K562 (cell line): ENCODE measurements around the gene LY6G6D. TPM values are rescaled to one million over a fixed set of nuclear protein-coding genes. Genes with fewer than 3 reads are reported as not detected.

Experiments
- CBFB ChIP-seq: sonication (generic); formaldehyde crosslinking; IDR thresholded peaks from 2 replicates; pipeline ENCODE4 v1.4.0; 2020; ENCODE audit warnings: mild to moderate bottlenecking, missing genetic modification reagents
- ETV6 ChIP-seq, 3 experiments: fragments of 150-350 bp in 1 of 3; sonication (generic) in 1 of 3; formaldehyde crosslinking in 1 of 3; IDR thresholded peaks; 2 replicates each; pipeline versions ENCODE4 v1.6.1 to v1.8.0; 2014 to 2022; ENCODE audit warnings: borderline replicate concordance in 2 of 3, low read depth in 2 of 3, antibody characterized with exemption in 1 of 3, low read length in 1 of 3, mild to moderate bottlenecking in 1 of 3, missing genetic modification reagents in 1 of 3
- GATAD2B ChIP-seq: fragments of 450-650 bp; IDR thresholded peaks from 2 replicates; pipeline ENCODE4 v1.6.1; 2017; ENCODE audit warnings: mild to moderate bottlenecking, borderline replicate concordance
- KLF13 ChIP-seq: fragments of 450-650 bp; IDR thresholded peaks from 2 replicates; pipeline ENCODE4 v1.6.1; 2016; ENCODE audit warnings: missing genetic modification characterization, low read depth, mild to moderate bottlenecking, missing compliant biosample characterization, moderate library complexity, borderline replicate concordance
- MEIS2 ChIP-seq: fragments of 450-650 bp; IDR thresholded peaks from 2 replicates; pipeline ENCODE4 v1.6.1; 2014; ENCODE audit warnings: mild to moderate bottlenecking; ENCODE audit not compliant: partially characterized antibody
- NR2C1 ChIP-seq, 2 experiments: fragments of 450-650 bp; IDR thresholded peaks; 2 replicates each; pipeline ENCODE4 v1.6.1; 2017; ENCODE audit warnings: mild to moderate bottlenecking in 2 of 2, antibody characterized with exemption in 1 of 2, inconsistent platforms in 1 of 2, missing compliant biosample characterization in 1 of 2, missing genetic modification characterization in 1 of 2
- PHF21A ChIP-seq: fragments of 450-650 bp; IDR thresholded peaks from 2 replicates; pipeline ENCODE4 v1.6.1; 2017; ENCODE audit warnings: low read depth, borderline replicate concordance
- PHF8 ChIP-seq: fragments of 200-600 bp; sonication (generic); IDR thresholded peaks from 2 replicates; pipeline ENCODE4 v1.6.1; 2012; ENCODE audit warnings: mixed run types, mild to moderate bottlenecking, inconsistent platforms, low read length, moderate library complexity, borderline replicate concordance
- POLR2H ChIP-seq: IDR thresholded peaks from 2 replicates; pipeline ENCODE4 v1.6.1; 2016; ENCODE audit warnings: missing genetic modification characterization, low read depth, mild to moderate bottlenecking, control low read depth, missing compliant biosample characterization, moderate library complexity
- SMAD1 ChIP-seq: fragments of 150-350 bp; IDR thresholded peaks from 2 replicates; pipeline ENCODE4 v1.6.1; 2014; ENCODE audit warnings: low read length, low read depth; ENCODE audit not compliant: partially characterized antibody
- SUPT5H ChIP-seq: fragments of 450-650 bp; IDR thresholded peaks from 2 replicates; pipeline ENCODE4 v1.6.1; 2016
- ZBTB12 ChIP-seq: fragments of 250-450 bp; sonication (Bioruptor Pico); IDR thresholded peaks from 2 replicates; pipeline ENCODE4 v1.4.0; 2020
- ZNF274 ChIP-seq: IDR thresholded peaks from 2 replicates; pipeline ENCODE4 v1.6.1; 2011; ENCODE audit warnings: low read depth, mild to moderate bottlenecking, low read length, moderate library complexity, borderline replicate concordance
- ZSCAN32 ChIP-seq: fragments of 450-650 bp; formaldehyde crosslinking; IDR thresholded peaks from 2 replicates; pipeline ENCODE4 v1.4.0; 2020; ENCODE audit warnings: mild to moderate bottlenecking, moderate library complexity
- polyA plus RNA-seq, 8 experiments: library from polyadenylated mRNA; depleted of rRNA in 4 of 8; stranded (reverse) in 5 of 8; unstranded in 3 of 8; fragments of >200 nt; fragmentation: Nextera tagmentation in 2 of 8; fragmentation: Illumina TruSeq in 1 of 8; extraction: Ambion mirVana in 2 of 8; extraction: Trizol in 1 of 8; gene quantifications; 2 replicates each; pipeline versions ENCODE4 v1.2.1 to v1.2.3, GENCODE V29; 2011 to 2014; ENCODE audit warnings: inconsistent platforms in 1 of 8, missing spikeins in 1 of 8
- total RNA-seq, 7 experiments: library from RNA; depleted of rRNA in 6 of 7; stranded (reverse); fragments of >200 nt in 6 of 7; fragmentation: Illumina TruSeq in 2 of 7; extraction: Trizol in 2 of 7; gene quantifications; 2 replicates each; pipeline versions ENCODE4 v1.2.1 to v1.2.3, GENCODE V29; 2011 to 2021; ENCODE audit warnings: low replicate concordance in 1 of 7
- TF ChIP-seq, protein P1 (sequence below): IDR thresholded peaks from 2 replicates; pipeline ENCODE4 v1.6.1; 2016; ENCODE audit warnings: missing genetic modification characterization, missing compliant biosample characterization
- TF ChIP-seq, protein P2 (sequence below), 2 experiments: fragments of 450-650 bp in 1 of 2; sonication (generic) in 1 of 2; formaldehyde crosslinking in 1 of 2; IDR thresholded peaks; 2 replicates each; pipeline versions ENCODE4 v1.7.1 to v1.9.0; 2016 to 2022; ENCODE audit warnings: inconsistent platforms in 1 of 2, mild to moderate bottlenecking in 1 of 2, missing genetic modification reagents in 1 of 2

The LY6G6D gene
- total and polyA plus RNA-seq, 9 of the 15 experiments (the other 6 are each of a cell fraction or from before 2014, with no cell fraction given): 0.30 to 0.38 TPM; not detected in 7

- TF ChIP-seq, protein P1, sequence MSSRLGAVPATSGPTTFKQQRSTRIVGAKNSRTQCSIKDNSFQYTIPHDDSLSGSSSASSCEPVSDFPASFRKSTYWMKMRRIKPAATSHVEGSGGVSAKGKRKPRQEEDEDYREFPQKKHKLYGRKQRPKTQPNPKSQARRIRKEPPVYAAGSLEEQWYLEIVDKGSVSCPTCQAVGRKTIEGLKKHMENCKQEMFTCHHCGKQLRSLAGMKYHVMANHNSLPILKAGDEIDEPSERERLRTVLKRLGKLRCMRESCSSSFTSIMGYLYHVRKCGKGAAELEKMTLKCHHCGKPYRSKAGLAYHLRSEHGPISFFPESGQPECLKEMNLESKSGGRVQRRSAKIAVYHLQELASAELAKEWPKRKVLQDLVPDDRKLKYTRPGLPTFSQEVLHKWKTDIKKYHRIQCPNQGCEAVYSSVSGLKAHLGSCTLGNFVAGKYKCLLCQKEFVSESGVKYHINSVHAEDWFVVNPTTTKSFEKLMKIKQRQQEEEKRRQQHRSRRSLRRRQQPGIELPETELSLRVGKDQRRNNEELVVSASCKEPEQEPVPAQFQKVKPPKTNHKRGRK (tag): peak; percentile 41; the same call in 1 of the 2 replicates
- TF ChIP-seq SUPT5H: no peak
- TF ChIP-seq MEIS2: no peak
- no peak for TF ChIP-seq SMAD1
- no peak for TF ChIP-seq POLR2H (tag)
- TF ChIP-seq CBFB (CRISPR knock-in tag): no peak
- no peak for TF ChIP-seq PHF8
- TF ChIP-seq NR2C1 (IDR thresholded peaks at IDR 0.05): no peak; the same call in 1 of the 2 replicates
- no peak for TF ChIP-seq NR2C1 (tag; IDR thresholded peaks at IDR 0.05)
- TF ChIP-seq ZBTB12: no peak
- no peak for TF ChIP-seq KLF13
- TF ChIP-seq, protein P2, sequence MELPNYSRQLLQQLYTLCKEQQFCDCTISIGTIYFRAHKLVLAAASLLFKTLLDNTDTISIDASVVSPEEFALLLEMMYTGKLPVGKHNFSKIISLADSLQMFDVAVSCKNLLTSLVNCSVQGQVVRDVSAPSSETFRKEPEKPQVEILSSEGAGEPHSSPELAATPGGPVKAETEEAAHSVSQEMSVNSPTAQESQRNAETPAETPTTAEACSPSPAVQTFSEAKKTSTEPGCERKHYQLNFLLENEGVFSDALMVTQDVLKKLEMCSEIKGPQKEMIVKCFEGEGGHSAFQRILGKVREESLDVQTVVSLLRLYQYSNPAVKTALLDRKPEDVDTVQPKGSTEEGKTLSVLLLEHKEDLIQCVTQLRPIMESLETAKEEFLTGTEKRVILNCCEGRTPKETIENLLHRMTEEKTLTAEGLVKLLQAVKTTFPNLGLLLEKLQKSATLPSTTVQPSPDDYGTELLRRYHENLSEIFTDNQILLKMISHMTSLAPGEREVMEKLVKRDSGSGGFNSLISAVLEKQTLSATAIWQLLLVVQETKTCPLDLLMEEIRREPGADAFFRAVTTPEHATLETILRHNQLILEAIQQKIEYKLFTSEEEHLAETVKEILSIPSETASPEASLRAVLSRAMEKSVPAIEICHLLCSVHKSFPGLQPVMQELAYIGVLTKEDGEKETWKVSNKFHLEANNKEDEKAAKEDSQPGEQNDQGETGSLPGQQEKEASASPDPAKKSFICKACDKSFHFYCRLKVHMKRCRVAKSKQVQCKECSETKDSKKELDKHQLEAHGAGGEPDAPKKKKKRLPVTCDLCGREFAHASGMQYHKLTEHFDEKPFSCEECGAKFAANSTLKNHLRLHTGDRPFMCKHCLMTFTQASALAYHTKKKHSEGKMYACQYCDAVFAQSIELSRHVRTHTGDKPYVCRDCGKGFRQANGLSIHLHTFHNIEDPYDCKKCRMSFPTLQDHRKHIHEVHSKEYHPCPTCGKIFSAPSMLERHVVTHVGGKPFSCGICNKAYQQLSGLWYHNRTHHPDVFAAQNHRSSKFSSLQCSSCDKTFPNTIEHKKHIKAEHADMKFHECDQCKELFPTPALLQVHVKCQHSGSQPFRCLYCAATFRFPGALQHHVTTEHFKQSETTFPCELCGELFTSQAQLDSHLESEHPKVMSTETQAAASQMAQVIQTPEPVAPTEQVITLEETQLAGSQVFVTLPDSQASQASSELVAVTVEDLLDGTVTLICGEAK (IDR thresholded peaks at IDR 0.05): peak; percentile 67
- TF ChIP-seq, protein P2 (CRISPR knock-in tag; IDR thresholded peaks at IDR 0.05): no peak
- TF ChIP-seq ZSCAN32 (CRISPR knock-in tag): no peak
- TF ChIP-seq GATAD2B: no peak
- no peak for TF ChIP-seq ETV6 (IDR thresholded peaks at IDR 0.05; ENCODE audit: borderline replicate concordance in 1 of 2, low read depth in 2 of 2, low read length in 1 of 2)
- no peak for TF ChIP-seq ETV6 (CRISPR knock-in tag; IDR thresholded peaks at IDR 0.05; ENCODE audit: borderline replicate concordance)
- TF ChIP-seq PHF21A: no peak
- TF ChIP-seq ZNF274: no peak
Measured at GRCh38 chr6:31702405-31702818, 12.7 kb upstream of the LY6G6D start (continued).
